ENCODE data around the gene ACSF3. TPM values are rescaled to one million over a fixed set of nuclear protein-coding genes. Genes with fewer than 3 reads are reported as not detected.

Gene ACSF3
- total RNA-seq, 2 experiments from 2014 or later: 112 to 143 TPM

GRCh38 chr16:89045181-89045815 lies 48.4 kb upstream of the ACSF3 start:
- intact Hi-C loops (cut with micrococcal nuclease; ENCODE audit: unreplicated experiment): no loop called here
- H3K4me1 ChIP-seq (ENCODE audit: insufficient read depth, low read length, poor library complexity, severe bottlenecking): peaks cover 13% of the 10 kb centered on the region
- no TSS peak for BruUV-seq (replicated peaks)
- no peak for TF ChIP-seq EZH2phosphoT487 (IDR thresholded peaks at IDR 0.05; ENCODE audit: borderline replicate concordance, low read depth, low read length)
- TF ChIP-seq, protein P1, sequence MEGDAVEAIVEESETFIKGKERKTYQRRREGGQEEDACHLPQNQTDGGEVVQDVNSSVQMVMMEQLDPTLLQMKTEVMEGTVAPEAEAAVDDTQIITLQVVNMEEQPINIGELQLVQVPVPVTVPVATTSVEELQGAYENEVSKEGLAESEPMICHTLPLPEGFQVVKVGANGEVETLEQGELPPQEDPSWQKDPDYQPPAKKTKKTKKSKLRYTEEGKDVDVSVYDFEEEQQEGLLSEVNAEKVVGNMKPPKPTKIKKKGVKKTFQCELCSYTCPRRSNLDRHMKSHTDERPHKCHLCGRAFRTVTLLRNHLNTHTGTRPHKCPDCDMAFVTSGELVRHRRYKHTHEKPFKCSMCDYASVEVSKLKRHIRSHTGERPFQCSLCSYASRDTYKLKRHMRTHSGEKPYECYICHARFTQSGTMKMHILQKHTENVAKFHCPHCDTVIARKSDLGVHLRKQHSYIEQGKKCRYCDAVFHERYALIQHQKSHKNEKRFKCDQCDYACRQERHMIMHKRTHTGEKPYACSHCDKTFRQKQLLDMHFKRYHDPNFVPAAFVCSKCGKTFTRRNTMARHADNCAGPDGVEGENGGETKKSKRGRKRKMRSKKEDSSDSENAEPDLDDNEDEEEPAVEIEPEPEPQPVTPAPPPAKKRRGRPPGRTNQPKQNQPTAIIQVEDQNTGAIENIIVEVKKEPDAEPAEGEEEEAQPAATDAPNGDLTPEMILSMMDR (conservative IDR thresholded peaks at IDR 0.05; ENCODE audit: low read length): no peak
- no peak overlapping the region for H3K27ac ChIP-seq (ENCODE audit: low read depth, low read length, poor library complexity, severe bottlenecking)
- no peaks in the 10 kb centered on the region for H4K20me1 ChIP-seq (ENCODE audit: insufficient read depth, low read length)
- POLR2A ChIA-PET: no interaction called here
- H3K36me3 ChIP-seq (ENCODE audit: insufficient read depth, low read length): no peaks in the 10 kb centered on the region
- H3K4me2 ChIP-seq (ENCODE audit: low read length): no peak overlapping the region
- H3K9me3 ChIP-seq (ENCODE audit: low read length): no peaks in the 10 kb centered on the region
- no peak for DNase-seq (ENCODE audit: low spot score)
- no peaks in the 10 kb centered on the region for H3K79me2 ChIP-seq (ENCODE audit: insufficient read depth, low read depth, low read length)
- no peak overlapping the region for H3K4me3 ChIP-seq (ENCODE audit: low read depth, low read length, poor library complexity, severe bottlenecking)
- no peaks in the 10 kb centered on the region for H3K9me2 ChIP-seq (ENCODE audit: insufficient read depth, low read length)
- CTCF ChIA-PET (ENCODE audit: unreplicated experiment): no interaction called here
- H2AFZ ChIP-seq (ENCODE audit: low read length): no peak overlapping the region

DNA sequence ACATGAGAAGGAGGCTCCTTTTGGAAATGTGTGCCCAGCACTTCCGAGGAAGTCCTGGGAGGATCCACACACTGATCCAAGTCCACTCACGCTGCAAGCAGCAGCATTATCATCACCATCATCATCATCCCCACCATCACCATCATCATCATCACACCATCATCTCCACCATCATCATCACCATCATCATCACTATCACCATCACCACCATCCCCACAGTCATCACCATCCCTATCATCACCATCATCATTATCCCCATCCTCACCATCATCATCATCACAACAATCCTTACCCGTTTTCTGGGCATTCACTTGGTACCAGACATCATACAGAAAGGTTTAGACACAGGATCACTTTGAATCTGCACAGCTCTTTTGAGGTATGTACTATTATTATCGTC lies 47.8 kb upstream of the ACSF3 start:
- peaks cover 10% of the 10 kb centered on the region for H3K4me1 ChIP-seq (ENCODE audit: insufficient read depth, low read length, poor library complexity, severe bottlenecking)
- no peaks in the 10 kb centered on the region for H3K79me2 ChIP-seq (ENCODE audit: insufficient read depth, low read depth, low read length)
- no peak overlapping the region for H3K27ac ChIP-seq (ENCODE audit: low read depth, low read length, poor library complexity, severe bottlenecking)
- no peak for DNase-seq (ENCODE audit: low spot score)
- ChIA-PET CTCF (ENCODE audit: unreplicated experiment) (no interaction called here), POLR2A (no interaction called here)
- no peak for TF ChIP-seq EZH2phosphoT487 (IDR thresholded peaks at IDR 0.05; ENCODE audit: borderline replicate concordance, low read depth, low read length)
- TF ChIP-seq, protein P1 (conservative IDR thresholded peaks at IDR 0.05; ENCODE audit: low read length): no peak
- no peaks in the 10 kb centered on the region for H3K36me3 ChIP-seq (ENCODE audit: insufficient read depth, low read length)
- H3K9me2 ChIP-seq (ENCODE audit: insufficient read depth, low read length): no peaks in the 10 kb centered on the region
- intact Hi-C loops (cut with micrococcal nuclease; ENCODE audit: unreplicated experiment): no loop called here
- no TSS peak for BruUV-seq (replicated peaks)
- H3K4me2 ChIP-seq (ENCODE audit: low read length): no peak overlapping the region
- H4K20me1 ChIP-seq (ENCODE audit: insufficient read depth, low read length): no peaks in the 10 kb centered on the region
- H3K9me3 ChIP-seq (ENCODE audit: low read length): no peaks in the 10 kb centered on the region
- H3K4me3 ChIP-seq (ENCODE audit: low read depth, low read length, poor library complexity, severe bottlenecking): no peak overlapping the region
- no peak overlapping the region for H2AFZ ChIP-seq (ENCODE audit: low read length)

- H3K4me2 ChIP-seq (ENCODE audit: low read length): no peak overlapping the region
- no peak overlapping the region for H2AFZ ChIP-seq (ENCODE audit: low read length)
- CTCF ChIA-PET (ENCODE audit: unreplicated experiment): no interaction called here
- no peak overlapping the region for H3K27ac ChIP-seq (ENCODE audit: low read depth, low read length, poor library complexity, severe bottlenecking)
- peaks cover 10% of the 10 kb centered on the region for H3K4me1 ChIP-seq (ENCODE audit: insufficient read depth, low read length, poor library complexity, severe bottlenecking)
- no peak for TF ChIP-seq EZH2phosphoT487 (IDR thresholded peaks at IDR 0.05; ENCODE audit: borderline replicate concordance, low read depth, low read length)
- TF ChIP-seq, protein P1 (conservative IDR thresholded peaks at IDR 0.05; ENCODE audit: low read length): no peak
- no peaks in the 10 kb centered on the region for H3K9me3 ChIP-seq (ENCODE audit: low read length)
- no peaks in the 10 kb centered on the region for H3K79me2 ChIP-seq (ENCODE audit: insufficient read depth, low read depth, low read length)
- BruUV-seq (replicated peaks): no TSS peak
- H4K20me1 ChIP-seq (ENCODE audit: insufficient read depth, low read length): no peaks in the 10 kb centered on the region
- POLR2A ChIA-PET: no interaction called here
- no peaks in the 10 kb centered on the region for H3K9me2 ChIP-seq (ENCODE audit: insufficient read depth, low read length)
- no peak for DNase-seq (ENCODE audit: low spot score)
- intact Hi-C loops (cut with micrococcal nuclease; ENCODE audit: unreplicated experiment): no loop called here
- no peaks in the 10 kb centered on the region for H3K36me3 ChIP-seq (ENCODE audit: insufficient read depth, low read length)
- H3K4me3 ChIP-seq (ENCODE audit: low read depth, low read length, poor library complexity, severe bottlenecking): no peak overlapping the region
These were observed 47.2 kb upstream of the ACSF3 start for GRCh38 chr16:89046491-89046890.
